ENCODE data around the gene MAP7.

The MAP7 gene

GRCh38 chr6:136345145-136345544 is 205.1 kb downstream of the MAP7 start:
- no peak for TF ChIP-seq EZH2phosphoT487 (IDR thresholded peaks at IDR 0.05; ENCODE audit: borderline replicate concordance, low read length)
- TF ChIP-seq CTCF (IDR thresholded peaks at IDR 0.05; ENCODE audit: low read depth, low read length, poor library complexity, severe bottlenecking) = no peak
- Histone ChIP-seq H3K27me3 (ENCODE audit: control insufficient read depth, low read length) (peaks cover 11% of the 10 kb centered on the region), H3K4me1 (ENCODE audit: control insufficient read depth, low read length) (no peaks in the 10 kb centered on the region), H3K79me2 (ENCODE audit: control insufficient read depth, low read length) (no peaks in the 10 kb centered on the region), H3K4me3 (ENCODE audit: low read length) (no peak overlapping the region), H3K4me2 (ENCODE audit: low read length) (no peak overlapping the region), H4K20me1 (ENCODE audit: control insufficient read depth, insufficient read depth, low read depth, low read length) (no peaks in the 10 kb centered on the region), H3F3A (ENCODE audit: control insufficient read depth, insufficient read depth) (no peaks in the 10 kb centered on the region), H3K9me2 (replicated peaks; ENCODE audit: control insufficient read depth, low read length) (no peaks in the 10 kb centered on the region), H3K36me3 (ENCODE audit: control insufficient read depth, low read length) (no peaks in the 10 kb centered on the region), H3K9me3 (ENCODE audit: control insufficient read depth, insufficient read depth, low read length) (no peaks in the 10 kb centered on the region), H3K27ac (ENCODE audit: low read depth, low read length) (no peak overlapping the region)

GRCh38 chr6:136344420-136344819 is 205.8 kb downstream of the MAP7 start:
- H3K4me2 ChIP-seq (ENCODE audit: low read length) = no peak overlapping the region
- no peaks in the 10 kb centered on the region for H3K9me2 ChIP-seq (replicated peaks; ENCODE audit: control insufficient read depth, low read length)
- H3K36me3 ChIP-seq (ENCODE audit: control insufficient read depth, low read length) = no peaks in the 10 kb centered on the region
- H3K4me3 ChIP-seq (ENCODE audit: low read length) = no peak overlapping the region
- TF ChIP-seq CTCF (IDR thresholded peaks at IDR 0.05; ENCODE audit: low read depth, low read length, poor library complexity, severe bottlenecking) (no peak), EZH2phosphoT487 (IDR thresholded peaks at IDR 0.05; ENCODE audit: borderline replicate concordance, low read length) (no peak)
- H3K9me3 ChIP-seq (ENCODE audit: control insufficient read depth, insufficient read depth, low read length) = no peaks in the 10 kb centered on the region
- H3K4me1 ChIP-seq (ENCODE audit: control insufficient read depth, low read length) = no peaks in the 10 kb centered on the region
- H3K27me3 ChIP-seq (ENCODE audit: control insufficient read depth, low read length) = peaks cover 5% of the 10 kb centered on the region; the same call in 1 of the 2 replicates
- no peaks in the 10 kb centered on the region for H3F3A ChIP-seq (ENCODE audit: control insufficient read depth, insufficient read depth)
- H3K27ac ChIP-seq (ENCODE audit: low read depth, low read length) = no peak overlapping the region
- no peaks in the 10 kb centered on the region for H4K20me1 ChIP-seq (ENCODE audit: control insufficient read depth, insufficient read depth, low read depth, low read length)
- no peaks in the 10 kb centered on the region for H3K79me2 ChIP-seq (ENCODE audit: control insufficient read depth, low read length)

GRCh38 chr6:136343700-136344099 is 206.5 kb downstream of the MAP7 start:
- H3K4me3 ChIP-seq (ENCODE audit: low read length) = no peak overlapping the region
- H3K79me2 ChIP-seq (ENCODE audit: control insufficient read depth, low read length) = no peaks in the 10 kb centered on the region
- H3K36me3 ChIP-seq (ENCODE audit: control insufficient read depth, low read length) = no peaks in the 10 kb centered on the region
- H3F3A ChIP-seq (ENCODE audit: control insufficient read depth, insufficient read depth) = no peaks in the 10 kb centered on the region
- no peaks in the 10 kb centered on the region for H3K4me1 ChIP-seq (ENCODE audit: control insufficient read depth, low read length)
- H3K27me3 ChIP-seq (ENCODE audit: control insufficient read depth, low read length) = peaks cover 5% of the 10 kb centered on the region; the same call in 1 of the 2 replicates
- no peak overlapping the region for H3K4me2 ChIP-seq (ENCODE audit: low read length)
- H3K9me2 ChIP-seq (replicated peaks; ENCODE audit: control insufficient read depth, low read length) = no peaks in the 10 kb centered on the region
- no peaks in the 10 kb centered on the region for H4K20me1 ChIP-seq (ENCODE audit: control insufficient read depth, insufficient read depth, low read depth, low read length)
- no peaks in the 10 kb centered on the region for H3K9me3 ChIP-seq (ENCODE audit: control insufficient read depth, insufficient read depth, low read length)
- no peak overlapping the region for H3K27ac ChIP-seq (ENCODE audit: low read depth, low read length)
- TF ChIP-seq CTCF (IDR thresholded peaks at IDR 0.05; ENCODE audit: low read depth, low read length, poor library complexity, severe bottlenecking) (no peak), EZH2phosphoT487 (IDR thresholded peaks at IDR 0.05; ENCODE audit: borderline replicate concordance, low read length) (no peak)

Data from DOHH2 (cell line).